Liver (tissue), 9 donors: ENCODE results near the gene STX16. TPM values are rescaled to one million over a fixed set of nuclear protein-coding genes. Genes with fewer than 3 reads are reported as not detected.

Experiments used
- DNase-seq: peaks from one replicate; pipeline ENCODE4 v3.0.0-alpha.2; 2017; ENCODE audit warnings: low spot score
- H3K27ac ChIP-seq, 2 donors: one replicate each; pipeline ENCODE4 v1.7.0; 2013; ENCODE audit warnings: inconsistent platforms in 2 of 2, low read length in 2 of 2, control low read depth in 1 of 2, low read depth in 1 of 2, mild to moderate bottlenecking in 1 of 2
- H3K27me3 ChIP-seq, 4 donors: one replicate each; pipeline versions ENCODE4 v1.6.1 to v1.7.0; 2013; ENCODE audit warnings: low read length in 3 of 4, inconsistent platforms in 1 of 4, mild to moderate bottlenecking in 1 of 4, moderate library complexity in 1 of 4; ENCODE audit not compliant: control insufficient read depth in 4 of 4, insufficient read depth in 4 of 4
- H3K36me3 ChIP-seq, 4 donors: one replicate each; pipeline versions ENCODE4 v1.6.1 to v1.7.0; 2013; ENCODE audit warnings: low read length in 3 of 4, mild to moderate bottlenecking in 3 of 4, low read depth in 1 of 4, moderate library complexity in 1 of 4; ENCODE audit not compliant: control insufficient read depth in 4 of 4, insufficient read depth in 3 of 4
- H3K4me1 ChIP-seq, 4 donors: one replicate each; pipeline versions ENCODE4 v1.6.1 to v1.7.0; 2013; ENCODE audit warnings: low read length in 3 of 4, mild to moderate bottlenecking in 3 of 4, moderate library complexity in 1 of 4; ENCODE audit not compliant: control insufficient read depth in 4 of 4, insufficient read depth in 4 of 4
- H3K4me3 ChIP-seq, 3 donors: one replicate each; pipeline versions ENCODE4 v1.6.1 to v1.7.0; 2013; ENCODE audit warnings: low read length in 3 of 3, control low read depth in 1 of 3, low read depth in 1 of 3, mild to moderate bottlenecking in 1 of 3
- H3K9ac ChIP-seq, 2 donors: one replicate each; pipeline ENCODE4 v1.7.0; 2013; ENCODE audit warnings: low read length in 2 of 2, mild to moderate bottlenecking in 2 of 2, moderate library complexity in 2 of 2, control low read depth in 1 of 2, low read depth in 1 of 2
- H3K9me3 ChIP-seq, 4 donors: one replicate each; pipeline versions ENCODE4 v1.6.1 to v1.7.0; 2013; ENCODE audit warnings: low read length in 3 of 4; ENCODE audit not compliant: control insufficient read depth in 4 of 4
- CTCF ChIP-seq: fragments of 150-350 bp; IDR thresholded peaks from 2 replicates; pipeline ENCODE4 v1.5.1; 2017; ENCODE audit warnings: improper control_type of control experiment, low read depth, low read length; ENCODE audit not compliant: missing input control
- EGR1 ChIP-seq, 2 donors: IDR thresholded peaks; 2 replicates each; pipeline ENCODE4 v1.6.1; 2016 to 2018; ENCODE audit warnings: antibody characterized with exemption in 2 of 2, low read depth in 2 of 2
- FOXA1 ChIP-seq: IDR thresholded peaks from 2 replicates; pipeline ENCODE4 v1.6.1; 2016; ENCODE audit warnings: antibody characterized with exemption
- FOXA2 ChIP-seq: IDR thresholded peaks from 2 replicates; pipeline ENCODE4 v1.6.1; 2016; ENCODE audit warnings: antibody characterized with exemption
- GABPA ChIP-seq, 2 donors: IDR thresholded peaks in 1 of 2; conservative IDR thresholded peaks in 1 of 2; 2 replicates each; pipeline ENCODE4 v1.6.1; 2016; ENCODE audit warnings: antibody characterized with exemption in 2 of 2, mild to moderate bottlenecking in 1 of 2, moderate library complexity in 1 of 2
- HNF4A ChIP-seq, 2 donors: conservative IDR thresholded peaks; 2 replicates each; pipeline ENCODE4 v1.6.1; 2016; ENCODE audit warnings: antibody characterized with exemption in 2 of 2, mild to moderate bottlenecking in 2 of 2
- HNF4G ChIP-seq: IDR thresholded peaks from 2 replicates; pipeline ENCODE4 v1.6.1; 2016; ENCODE audit warnings: antibody characterized with exemption
- JUND ChIP-seq, 2 donors: IDR thresholded peaks; 2 replicates each; pipeline ENCODE4 v1.6.1; 2016; ENCODE audit warnings: antibody characterized with exemption in 2 of 2
- NR2F2 ChIP-seq: IDR thresholded peaks from 2 replicates; pipeline ENCODE4 v1.6.1; 2016; ENCODE audit warnings: antibody characterized with exemption
- RAD21 ChIP-seq, 2 donors: IDR thresholded peaks; 2 replicates each; pipeline ENCODE4 v1.6.1; 2016; ENCODE audit warnings: antibody characterized with exemption in 2 of 2, mild to moderate bottlenecking in 2 of 2
- REST ChIP-seq: IDR thresholded peaks from 2 replicates; pipeline ENCODE4 v1.6.1; 2016; ENCODE audit warnings: antibody characterized with exemption, mild to moderate bottlenecking
- RXRA ChIP-seq, 2 donors: IDR thresholded peaks; 2 replicates each; pipeline ENCODE4 v1.6.1; 2017 to 2018; ENCODE audit warnings: antibody characterized with exemption in 2 of 2, mild to moderate bottlenecking in 1 of 2
- SP1 ChIP-seq: IDR thresholded peaks from 2 replicates; pipeline ENCODE4 v1.6.1; 2018; ENCODE audit warnings: antibody characterized with exemption, mild to moderate bottlenecking
- TAF1 ChIP-seq: conservative IDR thresholded peaks from 2 replicates; pipeline ENCODE4 v1.6.1; 2016; ENCODE audit warnings: antibody characterized with exemption, mild to moderate bottlenecking
- YY1 ChIP-seq: IDR thresholded peaks from 2 replicates; pipeline ENCODE4 v1.6.1; 2016; ENCODE audit warnings: antibody characterized with exemption, mild to moderate bottlenecking
- WGBS: extraction: QIAGEN DNeasy Blood & Tissue Kit; methylation state at CpG from one replicate; pipeline ENCODE4 v1.1.7; 2013; 5-methylcytosine and 5-hydroxymethylcytosine counted together
- polyA plus RNA-seq, 2 donors: library from polyadenylated mRNA; stranded (reverse) in 1 of 2; unstranded in 1 of 2; fragments of 200-250 nt in 1 of 2; fragments of >200 nt in 1 of 2; fragmentation: Nextera tagmentation in 1 of 2; extraction: Ambion mirVana in 1 of 2; gene quantifications; one replicate each; pipeline versions ENCODE4 v1.2.1 to v1.2.3, GENCODE V29; 2013 to 2015
- total RNA-seq, 2 donors: library from RNA; depleted of rRNA; stranded (reverse); fragments of >200 nt; gene quantifications; one replicate each; pipeline ENCODE4 v1.2.3, GENCODE V29; 2014
- TF ChIP-seq, protein P1 (sequence below): IDR thresholded peaks from 2 replicates; pipeline ENCODE4 v1.6.1; 2016; ENCODE audit warnings: antibody characterized with exemption
- TF ChIP-seq, protein P2 (sequence below): IDR thresholded peaks from 2 replicates; pipeline ENCODE4 v1.6.1; 2016; ENCODE audit warnings: antibody characterized with exemption
- TF ChIP-seq, protein P3 (sequence below): IDR thresholded peaks from 2 replicates; pipeline ENCODE4 v1.6.1; 2016; ENCODE audit warnings: antibody characterized with exemption
- donor health status: healthy.
- donor health status: healthy.
- donor health status: healthy.
- donor health status: healthy.
- donor health status: healthy.

STX16 gene
- total and polyA plus RNA-seq, 4 donors: 8.5 to 32.5 (median 16.6) TPM

GRCh38 chr20:58627212-58628072 is 23.6 kb upstream of the STX16 start:
- Histone ChIP-seq H3K36me3 (no peaks in the 10 kb centered on the region), H3K4me3 (no peak overlapping the region), H3K4me1 (no peaks in the 10 kb centered on the region), H3K27ac (no peak overlapping the region), H3K27me3 (no peaks in the 10 kb centered on the region), H3K9me3 (no peaks in the 10 kb centered on the region), H3K9ac (no peak overlapping the region)
- DNase-seq: no peak
- WGBS: 92% methylated on average over 11 of the region's 11 CpGs
- no peak for TF ChIP-seq RXRA (IDR thresholded peaks at IDR 0.05)
- TF ChIP-seq SP1: no peak
- no peak for TF ChIP-seq YY1
- no peak for TF ChIP-seq HNF4G
- TF ChIP-seq, protein P1, sequence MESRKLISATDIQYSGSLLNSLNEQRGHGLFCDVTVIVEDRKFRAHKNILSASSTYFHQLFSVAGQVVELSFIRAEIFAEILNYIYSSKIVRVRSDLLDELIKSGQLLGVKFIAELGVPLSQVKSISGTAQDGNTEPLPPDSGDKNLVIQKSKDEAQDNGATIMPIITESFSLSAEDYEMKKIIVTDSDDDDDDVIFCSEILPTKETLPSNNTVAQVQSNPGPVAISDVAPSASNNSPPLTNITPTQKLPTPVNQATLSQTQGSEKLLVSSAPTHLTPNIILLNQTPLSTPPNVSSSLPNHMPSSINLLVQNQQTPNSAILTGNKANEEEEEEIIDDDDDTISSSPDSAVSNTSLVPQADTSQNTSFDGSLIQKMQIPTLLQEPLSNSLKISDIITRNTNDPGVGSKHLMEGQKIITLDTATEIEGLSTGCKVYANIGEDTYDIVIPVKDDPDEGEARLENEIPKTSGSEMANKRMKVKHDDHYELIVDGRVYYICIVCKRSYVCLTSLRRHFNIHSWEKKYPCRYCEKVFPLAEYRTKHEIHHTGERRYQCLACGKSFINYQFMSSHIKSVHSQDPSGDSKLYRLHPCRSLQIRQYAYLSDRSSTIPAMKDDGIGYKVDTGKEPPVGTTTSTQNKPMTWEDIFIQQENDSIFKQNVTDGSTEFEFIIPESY: no peak
- no peak for TF ChIP-seq RAD21 (IDR thresholded peaks at IDR 0.05)
- no peak for TF ChIP-seq FOXA1
- TF ChIP-seq REST: no peak
- TF ChIP-seq CTCF: no peak
- no peak for TF ChIP-seq HNF4A (conservative IDR thresholded peaks at IDR 0.05)
- TF ChIP-seq, protein P2, sequence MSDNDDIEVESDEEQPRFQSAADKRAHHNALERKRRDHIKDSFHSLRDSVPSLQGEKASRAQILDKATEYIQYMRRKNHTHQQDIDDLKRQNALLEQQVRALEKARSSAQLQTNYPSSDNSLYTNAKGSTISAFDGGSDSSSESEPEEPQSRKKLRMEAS: no peak
- TF ChIP-seq, protein P3, sequence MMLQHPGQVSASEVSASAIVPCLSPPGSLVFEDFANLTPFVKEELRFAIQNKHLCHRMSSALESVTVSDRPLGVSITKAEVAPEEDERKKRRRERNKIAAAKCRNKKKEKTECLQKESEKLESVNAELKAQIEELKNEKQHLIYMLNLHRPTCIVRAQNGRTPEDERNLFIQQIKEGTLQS: no peak
- TF ChIP-seq EGR1 (IDR thresholded peaks at IDR 0.05; ENCODE audit: low read depth in 2 of 2): no peak
- no peak for TF ChIP-seq NR2F2
- TF ChIP-seq TAF1: no peak
- TF ChIP-seq JUND (IDR thresholded peaks at IDR 0.05): no peak
- TF ChIP-seq FOXA2: no peak
- no peak for TF ChIP-seq GABPA (IDR thresholded peaks at IDR 0.05 in 1 of 2, conservative IDR thresholded peaks at IDR 0.05 in 1 of 2)
